Activated CD4-positive, alpha-beta T cell treated with anti-CD3 and anti-CD28 coated beads, Interleukin-2, amount 50 U/mL, for 16 hours (primary cell): ENCODE measurements around the gene MMP14.
"Not testable (repeated sequence)": the region's sequence is repeated elsewhere in the genome, so short reads cannot be mapped to it uniquely, and the experiment has no call there.

ENCODE experiments used
- DNase-seq: peaks from one replicate; pipeline ENCODE4 v3.0.0-alpha.2; 2020

Gene MMP14

GRCh38 chr14:22842211-22843122 is 6.1 kb downstream of the MMP14 start:
- DNase-seq, result no peak

- no peak for DNase-seq
Observed at GRCh38 chr14:22843123-22843925, 6.9 kb downstream of the MMP14 start.

GRCh38 chr14:22844221-22845102 is 8.1 kb downstream of the MMP14 start:
- DNase-seq, result no peak

GRCh38 chr14:22845103-22845394 is 8.7 kb downstream of the MMP14 start:
- DNase-seq, result no peak

GRCh38 chr14:22845821-22846625 is 9.6 kb downstream of the MMP14 start:
- DNase-seq, result no peak

GRCh38 chr14:22846811-22847307 is 10.5 kb downstream of the MMP14 start:
- no peak for DNase-seq

- DNase-seq, result no peak
Observed at GRCh38 chr14:22847661-22848341, 11.4 kb downstream of the MMP14 start.

GRCh38 chr14:22848351-22849164 is 12.2 kb downstream of the MMP14 start:
- no peak for DNase-seq

- DNase-seq, result no peak
Observed at GRCh38 chr14:22849212-22849819, 12.9 kb downstream of the MMP14 start.

- DNase-seq, result peak; percentile 77
Observed at GRCh38 chr14:22850944-22851764, 14.8 kb downstream of the MMP14 start.

GRCh38 chr14:22852178-22852577 is 15.8 kb downstream of the MMP14 start:
- not testable (repeated sequence) for DNase-seq

GRCh38 chr14:22852599-22852939 is 16.2 kb downstream of the MMP14 start:
- DNase-seq, result no peak

GRCh38 chr14:22852940-22853767 is 16.8 kb downstream of the MMP14 start:
- peak; percentile 90 for DNase-seq

- not testable (repeated sequence) for DNase-seq
Observed at GRCh38 chr14:22854296-22854695, 17.9 kb downstream of the MMP14 start.

GRCh38 chr14:22854963-22855724 is 18.8 kb downstream of the MMP14 start:
- DNase-seq, result peak; percentile 38

- DNase-seq, result no peak
Observed at GRCh38 chr14:22856428-22856827, 20.0 kb downstream of the MMP14 start.

GRCh38 chr14:22860377-22860776 is 24.0 kb downstream of the MMP14 start:
- not testable (repeated sequence) for DNase-seq
